GM23338 (cell line): ENCODE data around the gene MXRA7. TPM values are rescaled to one million over a fixed set of nuclear protein-coding genes. Genes with fewer than 3 reads are reported as not detected.

Experiments
- ATAC-seq: fragments of 200-7000 bp; cut with Tn5 transposase; 3 replicates; pipeline ENCODE4 v1.9.1; 2020
- DNase-seq: peaks from one replicate; pipeline ENCODE4 v3.0.0-alpha.2; 2015; ENCODE audit warnings: low spot score
- H2AFZ ChIP-seq: fragments of 200-600 bp; sonication (generic); 2 replicates; pipeline ENCODE4 v1.8.0; 2016; ENCODE audit warnings: antibody characterized with exemption, mild to moderate bottlenecking, moderate library complexity
- H3F3A ChIP-seq: fragments of 200-600 bp; sonication (generic); replicated peaks from 2 replicates; pipeline ENCODE4 v1.8.0; 2017; ENCODE audit warnings: antibody characterized with exemption, mixed run types, low read depth
- H3K27ac ChIP-seq: fragments of 200-600 bp; sonication (generic); 2 replicates; pipeline ENCODE4 v1.6.1; 2016; ENCODE audit warnings: low read depth
- H3K27me3 ChIP-seq: fragments of 200-600 bp; sonication (generic); 2 replicates; pipeline ENCODE4 v1.8.0; 2016; ENCODE audit warnings: mild to moderate bottlenecking, mixed run types, moderate library complexity; ENCODE audit not compliant: insufficient read depth
- H3K36me3 ChIP-seq: fragments of 200-600 bp; sonication (generic); 2 replicates; pipeline ENCODE4 v1.8.0; 2016; ENCODE audit warnings: mild to moderate bottlenecking; ENCODE audit not compliant: insufficient read depth
- H3K4me1 ChIP-seq: fragments of 200-600 bp; sonication (generic); 2 replicates; pipeline ENCODE4 v1.8.0; 2016; ENCODE audit warnings: mild to moderate bottlenecking, moderate library complexity; ENCODE audit not compliant: insufficient read depth
- H3K4me2 ChIP-seq: fragments of 200-600 bp; sonication (generic); 2 replicates; pipeline ENCODE4 v1.7.1; 2017; ENCODE audit warnings: mixed run types
- H3K4me3 ChIP-seq: fragments of 200-600 bp; sonication (generic); 2 replicates; pipeline ENCODE4 v1.6.1; 2016; ENCODE audit warnings: mixed run types
- H3K79me2 ChIP-seq: fragments of 200-600 bp; sonication (generic); replicated peaks from 2 replicates; pipeline ENCODE4 v1.8.0; 2017; ENCODE audit warnings: mild to moderate bottlenecking; ENCODE audit not compliant: insufficient read depth
- H3K9me2 ChIP-seq: fragments of 200-600 bp; sonication (generic); 2 replicates; pipeline ENCODE4 v1.8.0; 2017; ENCODE audit not compliant: insufficient read depth
- H4K20me1 ChIP-seq: fragments of 200-600 bp; sonication (generic); replicated peaks from 2 replicates; pipeline ENCODE4 v1.8.0; 2017; ENCODE audit warnings: mild to moderate bottlenecking; ENCODE audit not compliant: insufficient read depth
- H3K27ac Mint-ChIP-seq: 2 replicates; pipeline ENCODE4 v1.8.0; 2020; ENCODE audit warnings: inconsistent platforms, mild to moderate bottlenecking, moderate library complexity, mixed read lengths
- H3K27me3 Mint-ChIP-seq: 3 replicates; pipeline ENCODE4 v1.8.0; 2022; ENCODE audit warnings: low read depth, mild to moderate bottlenecking, moderate library complexity, mixed read lengths, inconsistent platforms; ENCODE audit not compliant: insufficient read depth, poor library complexity
- H3K36me3 Mint-ChIP-seq: 3 replicates; pipeline ENCODE4 v1.8.0; 2021; ENCODE audit warnings: low read depth, mild to moderate bottlenecking, inconsistent platforms, moderate library complexity, mixed read lengths
- H3K4me1 Mint-ChIP-seq: 3 replicates; pipeline ENCODE4 v1.8.0; 2020; ENCODE audit warnings: mild to moderate bottlenecking, inconsistent platforms, mixed read lengths
- H3K4me3 Mint-ChIP-seq: 3 replicates; pipeline ENCODE4 v1.8.0; 2021; ENCODE audit warnings: moderate library complexity, mild to moderate bottlenecking, inconsistent platforms, mixed read lengths
- H3K9me3 Mint-ChIP-seq: 3 replicates; pipeline ENCODE4 v1.8.0; 2020; ENCODE audit warnings: moderate library complexity, mild to moderate bottlenecking, inconsistent platforms, mixed read lengths
- CREB1 ChIP-seq: fragments of 250-450 bp; sonication (Bioruptor Pico); IDR thresholded peaks from 2 replicates; pipeline ENCODE4 v1.5.0; 2020; ENCODE audit warnings: low read depth, mild to moderate bottlenecking, moderate library complexity
- ETS1 ChIP-seq: IDR thresholded peaks from 2 replicates; pipeline ENCODE4 v1.6.1; 2016; ENCODE audit warnings: antibody characterized with exemption
- EZH2 ChIP-seq: fragments of 200-600 bp; sonication (generic); IDR thresholded peaks from one replicate; pipeline ENCODE4 v1.8.0; 2017; ENCODE audit warnings: antibody characterized with exemption, mild to moderate bottlenecking, low read depth; ENCODE audit not compliant: unreplicated experiment
- EZH2phosphoT487 ChIP-seq: fragments of 200-600 bp; sonication (generic); IDR thresholded peaks from one replicate; pipeline ENCODE4 v1.8.1; 2018; ENCODE audit warnings: antibody characterized with exemption; ENCODE audit not compliant: unreplicated experiment
- JUNB ChIP-seq: IDR thresholded peaks from one replicate; pipeline ENCODE4 v1.6.1; 2016; ENCODE audit warnings: antibody characterized with exemption; ENCODE audit not compliant: unreplicated experiment
- ZNF331 ChIP-seq: fragments of 250-450 bp; sonication (Bioruptor Pico); IDR thresholded peaks from 2 replicates; pipeline ENCODE4 v1.5.0; 2020; ENCODE audit warnings: low read depth, mild to moderate bottlenecking, moderate library complexity
- polyA plus RNA-seq: library from polyadenylated mRNA; unstranded; fragments of >200 nt; fragmentation: Nextera tagmentation; extraction: Ambion mirVana; gene quantifications from 2 replicates; pipeline ENCODE4 v1.2.1, GENCODE V29; 2016
- total RNA-seq: library from RNA; depleted of rRNA; stranded (reverse); fragments of >200 nt; shearing (Covaris generic); gene quantifications from 2 replicates; pipeline ENCODE4 v1.2.3, GENCODE V29; 2014
- TF ChIP-seq, protein P1 (sequence below), 2 experiments: fragments of 200-600 bp in 1 of 2; sonication (generic) in 1 of 2; conservative IDR thresholded peaks; 2 replicates each; pipeline versions ENCODE4 v1.5.1 to v1.6.1; 2016 to 2017; ENCODE audit warnings: antibody characterized with exemption in 2 of 2, low read depth in 2 of 2, mild to moderate bottlenecking in 2 of 2, moderate library complexity in 1 of 2
- TF ChIP-seq, protein P2 (sequence below): IDR thresholded peaks from one replicate; pipeline ENCODE4 v1.6.1; 2018; ENCODE audit warnings: antibody characterized with exemption; ENCODE audit not compliant: unreplicated experiment

MXRA7 gene
- total and polyA plus RNA-seq, 2 experiments from 2014 or later: 12.1 to 46.6 TPM

- DNase-seq: peak; percentile 81
- Histone ChIP-seq H3F3A (no peaks in the 10 kb centered on the region), H3K27me3 (no peaks in the 10 kb centered on the region)
These were observed 27.6 kb downstream of the MXRA7 start for GRCh38 chr17:76683011-76683755.

More at GRCh38 chr17:76683011-76683755, 27.6 kb downstream of the MXRA7 start:
- no peak overlapping the region for H2AFZ ChIP-seq
- no peaks in the 10 kb centered on the region for H3K9me3 Mint-ChIP-seq
- H3K4me1 ChIP-seq: peaks cover 8% of the 10 kb centered on the region
- H3K4me3 Mint-ChIP-seq: no peak overlapping the region; the same call in 2 of the 3 replicates
- H3K36me3 ChIP-seq: no peaks in the 10 kb centered on the region
- ATAC-seq: peak; percentile 65
- TF ChIP-seq ETS1: no peak
- no peak for TF ChIP-seq CREB1
- TF ChIP-seq, protein P1, sequence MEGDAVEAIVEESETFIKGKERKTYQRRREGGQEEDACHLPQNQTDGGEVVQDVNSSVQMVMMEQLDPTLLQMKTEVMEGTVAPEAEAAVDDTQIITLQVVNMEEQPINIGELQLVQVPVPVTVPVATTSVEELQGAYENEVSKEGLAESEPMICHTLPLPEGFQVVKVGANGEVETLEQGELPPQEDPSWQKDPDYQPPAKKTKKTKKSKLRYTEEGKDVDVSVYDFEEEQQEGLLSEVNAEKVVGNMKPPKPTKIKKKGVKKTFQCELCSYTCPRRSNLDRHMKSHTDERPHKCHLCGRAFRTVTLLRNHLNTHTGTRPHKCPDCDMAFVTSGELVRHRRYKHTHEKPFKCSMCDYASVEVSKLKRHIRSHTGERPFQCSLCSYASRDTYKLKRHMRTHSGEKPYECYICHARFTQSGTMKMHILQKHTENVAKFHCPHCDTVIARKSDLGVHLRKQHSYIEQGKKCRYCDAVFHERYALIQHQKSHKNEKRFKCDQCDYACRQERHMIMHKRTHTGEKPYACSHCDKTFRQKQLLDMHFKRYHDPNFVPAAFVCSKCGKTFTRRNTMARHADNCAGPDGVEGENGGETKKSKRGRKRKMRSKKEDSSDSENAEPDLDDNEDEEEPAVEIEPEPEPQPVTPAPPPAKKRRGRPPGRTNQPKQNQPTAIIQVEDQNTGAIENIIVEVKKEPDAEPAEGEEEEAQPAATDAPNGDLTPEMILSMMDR (conservative IDR thresholded peaks at IDR 0.05; ENCODE audit: low read depth in 2 of 2): peak; percentile 77 to 84
- TF ChIP-seq, protein P2, sequence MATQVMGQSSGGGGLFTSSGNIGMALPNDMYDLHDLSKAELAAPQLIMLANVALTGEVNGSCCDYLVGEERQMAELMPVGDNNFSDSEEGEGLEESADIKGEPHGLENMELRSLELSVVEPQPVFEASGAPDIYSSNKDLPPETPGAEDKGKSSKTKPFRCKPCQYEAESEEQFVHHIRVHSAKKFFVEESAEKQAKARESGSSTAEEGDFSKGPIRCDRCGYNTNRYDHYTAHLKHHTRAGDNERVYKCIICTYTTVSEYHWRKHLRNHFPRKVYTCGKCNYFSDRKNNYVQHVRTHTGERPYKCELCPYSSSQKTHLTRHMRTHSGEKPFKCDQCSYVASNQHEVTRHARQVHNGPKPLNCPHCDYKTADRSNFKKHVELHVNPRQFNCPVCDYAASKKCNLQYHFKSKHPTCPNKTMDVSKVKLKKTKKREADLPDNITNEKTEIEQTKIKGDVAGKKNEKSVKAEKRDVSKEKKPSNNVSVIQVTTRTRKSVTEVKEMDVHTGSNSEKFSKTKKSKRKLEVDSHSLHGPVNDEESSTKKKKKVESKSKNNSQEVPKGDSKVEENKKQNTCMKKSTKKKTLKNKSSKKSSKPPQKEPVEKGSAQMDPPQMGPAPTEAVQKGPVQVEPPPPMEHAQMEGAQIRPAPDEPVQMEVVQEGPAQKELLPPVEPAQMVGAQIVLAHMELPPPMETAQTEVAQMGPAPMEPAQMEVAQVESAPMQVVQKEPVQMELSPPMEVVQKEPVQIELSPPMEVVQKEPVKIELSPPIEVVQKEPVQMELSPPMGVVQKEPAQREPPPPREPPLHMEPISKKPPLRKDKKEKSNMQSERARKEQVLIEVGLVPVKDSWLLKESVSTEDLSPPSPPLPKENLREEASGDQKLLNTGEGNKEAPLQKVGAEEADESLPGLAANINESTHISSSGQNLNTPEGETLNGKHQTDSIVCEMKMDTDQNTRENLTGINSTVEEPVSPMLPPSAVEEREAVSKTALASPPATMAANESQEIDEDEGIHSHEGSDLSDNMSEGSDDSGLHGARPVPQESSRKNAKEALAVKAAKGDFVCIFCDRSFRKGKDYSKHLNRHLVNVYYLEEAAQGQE: no peak
- no peak for TF ChIP-seq EZH2phosphoT487
- TF ChIP-seq ZNF331 (CRISPR knock-in tag): no peak
- TF ChIP-seq JUNB: no peak
- no peak for TF ChIP-seq EZH2
- H3K27ac Mint-ChIP-seq: peak overlapping the region; percentile 47; the same call in 1 of the 2 replicates
- H3K27me3 Mint-ChIP-seq: peaks cover 18% of the 10 kb centered on the region
- H4K20me1 ChIP-seq: no peaks in the 10 kb centered on the region
- H3K4me2 ChIP-seq: peak overlapping the region; percentile 3; the same call in 1 of the 2 replicates
- H3K4me1 Mint-ChIP-seq: peaks cover 46% of the 10 kb centered on the region
- no peaks in the 10 kb centered on the region; the same call in 2 of the 3 replicates for H3K36me3 Mint-ChIP-seq
- H3K9me2 ChIP-seq: no peaks in the 10 kb centered on the region
- H3K4me3 ChIP-seq: no peak overlapping the region
- H3K27ac ChIP-seq: peak overlapping the region; percentile 6; the same call in 1 of the 2 replicates
- no peaks in the 10 kb centered on the region for H3K79me2 ChIP-seq
